ENCODE results near the gene OSGIN1.
A peak's percentile ranks its signal among the peaks of the same experiment; 100 is the strongest.

The OSGIN1 gene

DNA sequence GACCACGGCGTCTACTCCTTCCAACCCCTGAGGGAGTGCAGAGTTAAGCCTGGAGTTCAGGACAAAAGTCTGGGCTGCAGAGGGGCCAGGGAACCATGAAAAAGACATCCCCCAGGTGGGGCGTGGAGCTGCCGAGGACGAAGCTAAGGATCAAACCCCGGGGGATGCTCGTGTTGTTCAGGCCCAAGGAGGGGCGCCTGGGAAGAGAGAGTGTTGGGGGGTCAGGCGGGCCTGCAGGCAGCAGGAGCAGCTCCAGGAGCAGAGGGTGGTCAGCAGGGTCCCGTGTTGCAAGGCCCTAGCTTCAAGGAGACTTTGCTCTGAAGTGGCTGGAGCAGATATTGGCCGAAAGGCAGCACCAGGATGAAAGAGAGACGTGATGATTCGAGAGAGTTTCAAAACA is 41.7 kb downstream of the OSGIN1 start:
- DNase-seq (ENCODE audit: extremely low spot score): no peak
- CTCF ChIA-PET: no interaction called here
- no peak for TF ChIP-seq ARNT (IDR thresholded peaks at IDR 0.05)
- no peak for TF ChIP-seq NFRKB (IDR thresholded peaks at IDR 0.05)
- no peak for TF ChIP-seq L3MBTL2 (conservative IDR thresholded peaks at IDR 0.05)
- TF ChIP-seq FOXM1 (IDR thresholded peaks at IDR 0.05; ENCODE audit: borderline replicate concordance): no peak
- TF ChIP-seq ELF4 (IDR thresholded peaks at IDR 0.05): no peak
- POLR2A ChIA-PET: no interaction called here

DNA sequence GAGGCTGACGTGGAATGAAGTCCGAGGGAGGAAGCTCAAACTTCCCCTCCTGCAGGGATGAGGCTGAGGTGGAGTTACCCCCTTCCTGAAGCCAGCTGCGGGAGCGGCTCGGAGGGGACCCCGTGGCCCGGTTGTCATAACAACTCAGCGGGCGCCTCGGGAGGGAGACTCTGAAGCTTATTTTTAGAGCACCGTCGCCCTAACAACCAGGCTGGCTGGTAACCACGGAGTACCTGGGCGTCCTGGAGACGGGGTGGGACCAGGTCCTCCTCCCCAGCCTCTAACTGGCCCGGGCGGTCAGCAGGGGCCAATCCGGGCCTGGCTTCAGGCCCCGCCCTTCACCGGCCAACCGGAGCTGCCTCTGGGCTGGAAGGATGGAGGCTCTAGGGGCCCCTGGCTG is 42.7 kb downstream of the OSGIN1 start:
- ChIA-PET POLR2A (no interaction called here), CTCF (no interaction called here)
- TF ChIP-seq ELF4 (IDR thresholded peaks at IDR 0.05): no peak
- no peak for TF ChIP-seq ARNT (IDR thresholded peaks at IDR 0.05)
- no peak for DNase-seq (ENCODE audit: extremely low spot score)

DNA sequence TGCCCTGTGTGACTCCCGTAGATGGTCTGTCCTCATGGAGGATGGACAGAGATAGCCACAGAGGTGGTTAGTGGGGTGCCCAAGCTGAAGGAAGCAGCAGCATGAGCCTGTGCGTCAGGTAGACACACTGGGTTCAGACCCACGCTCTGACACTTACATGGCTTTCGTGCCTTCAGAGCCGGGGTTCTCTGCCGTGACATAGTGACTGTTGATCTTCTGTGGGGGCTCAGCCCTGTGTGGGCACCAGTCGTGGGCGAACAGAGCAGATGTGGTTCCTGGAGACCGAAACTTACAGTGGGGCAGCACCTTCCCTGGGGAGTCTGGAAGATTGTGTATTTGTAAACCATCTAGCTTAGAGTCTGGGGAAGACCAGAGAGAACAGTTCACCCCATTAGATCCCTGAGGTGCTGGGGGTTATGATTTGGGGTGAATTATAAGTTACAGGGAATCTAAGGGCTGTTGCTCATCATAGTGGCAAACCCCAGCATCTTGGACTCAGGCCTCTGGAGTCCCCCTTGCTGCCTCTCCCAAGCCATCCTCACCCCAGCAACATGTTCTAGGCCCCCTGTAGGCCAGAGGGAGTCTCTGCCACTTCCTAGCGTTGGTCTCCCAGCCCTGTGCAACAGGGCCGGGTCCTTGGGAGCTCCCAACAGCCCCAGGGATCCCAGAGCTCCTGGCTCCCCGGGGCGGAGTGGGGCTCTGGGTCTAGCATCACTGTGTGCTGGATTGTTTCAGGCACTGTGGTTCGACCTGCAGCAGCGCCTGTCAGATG is 43.6 kb downstream of the OSGIN1 start:
- no peak for TF ChIP-seq ZNF384 (IDR thresholded peaks at IDR 0.05)
- no peak for TF ChIP-seq SUZ12 (IDR thresholded peaks at IDR 0.05)
- no peak for TF ChIP-seq FOXA1 (IDR thresholded peaks at IDR 0.05)
- TF ChIP-seq LEF1 (IDR thresholded peaks at IDR 0.05; ENCODE audit: borderline replicate concordance): no peak
- no peak for TF ChIP-seq ARNT (IDR thresholded peaks at IDR 0.05)
- TF ChIP-seq HDGF (IDR thresholded peaks at IDR 0.05; ENCODE audit: borderline replicate concordance): no peak
- no peak for TF ChIP-seq PKNOX1 (IDR thresholded peaks at IDR 0.05)
- TF ChIP-seq FOXM1 (IDR thresholded peaks at IDR 0.05; ENCODE audit: borderline replicate concordance): no peak
- TF ChIP-seq BHLHE40 (IDR thresholded peaks at IDR 0.05; ENCODE audit: borderline replicate concordance): no peak
- TF ChIP-seq FOXK2 (IDR thresholded peaks at IDR 0.05): no peak
- TF ChIP-seq NFRKB (IDR thresholded peaks at IDR 0.05): no peak
- no peak for TF ChIP-seq TARDBP (IDR thresholded peaks at IDR 0.05)
- ChIA-PET CTCF (interaction anchor here (1.0 kb wide), 1 partner anchor 16 kb away, joined by 3 read pairs; no protein-coding TSS in a partner anchor), POLR2A (no interaction called here)
- DNase-seq (ENCODE audit: extremely low spot score): peak; percentile 36

- ChIA-PET POLR2A (no interaction called here), CTCF (no interaction called here)
- DNase-seq (ENCODE audit: extremely low spot score): no peak
- TF ChIP-seq FOXM1 (IDR thresholded peaks at IDR 0.05; ENCODE audit: borderline replicate concordance) (no peak), FOXK2 (IDR thresholded peaks at IDR 0.05) (no peak), HDGF (IDR thresholded peaks at IDR 0.05; ENCODE audit: borderline replicate concordance) (no peak)
Measured at GRCh38 chr16:83998091-83998490, 45.1 kb downstream of the OSGIN1 start.

DNA sequence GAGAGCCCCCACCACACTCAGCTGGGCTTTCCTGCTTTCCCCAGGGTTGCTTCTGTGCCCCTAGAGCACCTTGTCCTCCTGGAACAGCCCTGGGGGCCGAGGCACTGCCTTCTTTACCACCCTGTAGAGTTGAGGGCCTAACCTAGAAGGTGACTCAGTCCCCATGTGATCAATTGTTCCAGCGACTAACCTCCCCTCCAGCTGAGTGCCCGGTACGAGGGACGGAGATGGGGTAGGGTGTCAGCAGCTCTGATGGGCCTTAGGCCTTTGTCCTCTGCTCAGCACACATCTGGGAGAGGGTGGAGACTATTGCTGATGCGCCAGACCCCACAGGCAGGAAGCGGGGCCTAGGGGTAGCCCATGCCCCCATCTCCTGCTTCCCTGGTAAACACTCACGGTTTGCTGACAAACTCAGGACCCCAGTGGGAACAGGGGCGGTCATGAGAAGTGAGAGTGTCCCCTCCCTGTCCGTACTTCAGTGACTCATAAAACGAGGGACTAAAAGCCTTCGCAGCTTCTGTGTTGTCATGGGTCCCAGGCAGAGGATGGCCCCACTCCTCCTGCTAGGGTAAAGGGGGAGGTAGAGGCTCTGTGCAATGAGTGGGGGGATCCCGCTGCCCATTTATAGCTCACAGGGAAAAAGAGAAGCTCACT is 48.1 kb downstream of the OSGIN1 start:
- CTCF ChIA-PET: no interaction called here
- TF ChIP-seq FOXA1 (IDR thresholded peaks at IDR 0.05) (no peak), BHLHE40 (IDR thresholded peaks at IDR 0.05; ENCODE audit: borderline replicate concordance) (no peak), FOXM1 (IDR thresholded peaks at IDR 0.05; ENCODE audit: borderline replicate concordance) (no peak), SP1 (IDR thresholded peaks at IDR 0.05) (no peak), LEF1 (IDR thresholded peaks at IDR 0.05; ENCODE audit: borderline replicate concordance) (no peak), ELF4 (IDR thresholded peaks at IDR 0.05) (no peak), TARDBP (IDR thresholded peaks at IDR 0.05) (no peak), FOXK2 (IDR thresholded peaks at IDR 0.05) (no peak), CTBP1 (IDR thresholded peaks at IDR 0.05; ENCODE audit: borderline replicate concordance) (no peak)
- POLR2A ChIA-PET: no interaction called here
- no peak for DNase-seq (ENCODE audit: extremely low spot score)

DNA sequence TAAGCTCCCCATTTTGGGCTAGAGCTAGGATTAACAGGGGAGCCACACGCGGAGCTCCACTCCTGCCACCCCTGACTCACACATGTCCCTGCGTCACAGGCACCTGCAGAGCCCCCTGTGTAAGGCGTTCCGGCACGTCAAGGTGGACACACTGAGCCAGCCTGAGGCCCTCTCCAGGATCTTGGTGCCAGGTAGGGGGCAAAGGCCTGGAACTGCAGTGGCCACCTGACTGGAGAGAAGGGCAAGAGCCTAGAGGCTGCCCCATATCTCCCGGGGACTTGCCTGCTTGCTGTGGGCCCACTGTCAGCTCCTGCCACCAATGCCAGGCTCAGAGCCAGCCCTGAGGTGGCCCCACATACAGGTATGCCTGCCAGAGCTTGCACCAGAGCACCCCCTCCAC is 48.7 kb downstream of the OSGIN1 start:
- ChIA-PET CTCF (interaction anchor here (1.1 kb wide), 1 partner anchor 12 kb away, joined by 3 read pairs; no protein-coding TSS in a partner anchor), POLR2A (no interaction called here)
- TF ChIP-seq L3MBTL2 (conservative IDR thresholded peaks at IDR 0.05): no peak
- no peak for TF ChIP-seq PKNOX1 (IDR thresholded peaks at IDR 0.05)
- no peak for TF ChIP-seq ELF4 (IDR thresholded peaks at IDR 0.05)
- TF ChIP-seq FOXK2 (IDR thresholded peaks at IDR 0.05): no peak
- TF ChIP-seq FOXA1 (IDR thresholded peaks at IDR 0.05): no peak
- TF ChIP-seq SUZ12 (IDR thresholded peaks at IDR 0.05): no peak
- no peak for TF ChIP-seq ZNF384 (IDR thresholded peaks at IDR 0.05)
- no peak for TF ChIP-seq SP1 (IDR thresholded peaks at IDR 0.05)
- TF ChIP-seq LEF1 (IDR thresholded peaks at IDR 0.05; ENCODE audit: borderline replicate concordance): no peak
- no peak for TF ChIP-seq BHLHE40 (IDR thresholded peaks at IDR 0.05; ENCODE audit: borderline replicate concordance)
- no peak for DNase-seq (ENCODE audit: extremely low spot score)

DNA sequence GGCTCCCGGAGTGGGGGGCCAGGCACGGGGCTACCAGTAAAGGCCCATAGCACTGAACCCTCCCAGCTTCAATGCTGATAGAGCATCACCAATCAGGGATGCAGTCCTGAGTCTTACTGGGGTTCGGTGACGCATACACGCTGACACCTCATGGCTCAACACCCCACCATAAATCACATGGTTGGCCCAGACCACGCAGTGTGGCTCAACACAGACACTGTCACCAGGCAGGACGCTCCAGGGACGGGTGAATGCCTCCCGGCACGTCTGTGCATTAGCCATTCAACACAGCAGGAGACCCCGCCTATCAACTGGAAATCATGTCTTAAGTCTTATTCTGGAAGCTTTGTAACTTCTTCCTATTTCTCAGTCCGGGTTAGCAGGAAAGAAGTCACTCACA is 50.0 kb downstream of the OSGIN1 start:
- TF ChIP-seq NFRKB (IDR thresholded peaks at IDR 0.05): no peak
- no peak for TF ChIP-seq BHLHE40 (IDR thresholded peaks at IDR 0.05; ENCODE audit: borderline replicate concordance)
- TF ChIP-seq FOXK2 (IDR thresholded peaks at IDR 0.05): no peak
- CTCF ChIA-PET: no interaction called here
- DNase-seq (ENCODE audit: extremely low spot score): no peak
- POLR2A ChIA-PET: no interaction called here

DNA sequence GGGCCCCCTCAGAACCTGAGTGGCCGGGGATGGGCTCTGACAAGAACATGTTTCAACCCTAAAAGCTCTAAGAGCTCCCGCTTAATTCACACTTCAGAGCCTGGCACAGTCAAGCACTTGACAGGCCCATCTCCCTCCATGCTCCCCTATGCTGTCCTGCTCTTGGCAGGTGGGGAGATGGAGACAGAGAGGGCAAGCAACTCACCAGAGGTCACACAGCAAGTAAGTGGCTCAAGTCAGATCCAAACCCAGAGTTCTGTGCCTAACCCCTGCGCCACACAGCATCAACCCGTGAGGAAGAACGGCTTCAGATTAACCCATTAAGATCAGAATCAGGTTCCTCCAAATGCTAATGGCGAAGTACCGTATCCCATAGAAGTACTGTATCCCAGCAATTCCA is 51.4 kb downstream of the OSGIN1 start:
- TF ChIP-seq L3MBTL2 (conservative IDR thresholded peaks at IDR 0.05): no peak
- ChIA-PET CTCF (no interaction called here), POLR2A (no interaction called here)
- DNase-seq (ENCODE audit: extremely low spot score): no peak
